GM13976 (cell line): Measurements from ENCODE around the gene DAZAP1.

Experiments
- DNase-seq: peaks from one replicate; pipeline ENCODE4 v3.0.0; 2012; ENCODE audit warnings: low spot score
- in situ Hi-C: fragments of 300-500 bp; cut with MboI; formaldehyde crosslinking; loops from one replicate; pipeline ENCODE4 v1.12.0; 2022; ENCODE audit warnings: low sequenced_read_pairs, mixed read lengths, inconsistent platforms; ENCODE audit not compliant: unreplicated experiment
- TF ChIP-seq, protein P1 (sequence below): IDR thresholded peaks from 2 replicates; pipeline ENCODE4 v1.5.1; 2012; ENCODE audit warnings: borderline replicate concordance, mild to moderate bottlenecking; ENCODE audit not compliant: insufficient read depth; ENCODE audit errors: extremely low read depth, missing control alignments, control extremely low read depth

DAZAP1 gene

DNA sequence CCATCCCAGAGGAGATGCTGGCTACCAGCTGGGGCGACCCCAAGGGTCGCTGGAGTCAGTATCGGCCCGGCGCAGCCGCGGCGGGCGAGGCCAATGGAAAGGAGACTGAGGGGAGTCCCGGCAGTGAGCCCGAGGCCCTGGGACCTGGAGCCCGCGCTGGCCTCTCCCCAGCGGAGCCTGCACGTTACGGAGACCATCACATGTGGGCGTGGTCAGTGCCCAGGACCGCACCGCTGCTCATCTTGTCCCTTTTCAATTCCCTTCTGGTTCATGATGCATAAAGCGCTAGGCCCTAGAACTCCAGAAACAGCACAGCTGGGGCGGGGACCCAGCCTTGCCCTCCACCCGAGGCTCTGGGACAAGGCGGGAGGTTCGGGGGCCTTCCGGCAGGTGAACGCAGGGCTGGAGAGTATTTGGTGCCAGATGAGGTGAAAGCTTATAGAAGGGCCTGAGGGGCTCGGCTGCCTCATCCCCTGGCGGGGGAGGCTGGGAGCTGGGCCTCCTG lies 63.7 kb downstream of the DAZAP1 start:
- in situ Hi-C loops = no loop called here
- TF ChIP-seq, protein P1, sequence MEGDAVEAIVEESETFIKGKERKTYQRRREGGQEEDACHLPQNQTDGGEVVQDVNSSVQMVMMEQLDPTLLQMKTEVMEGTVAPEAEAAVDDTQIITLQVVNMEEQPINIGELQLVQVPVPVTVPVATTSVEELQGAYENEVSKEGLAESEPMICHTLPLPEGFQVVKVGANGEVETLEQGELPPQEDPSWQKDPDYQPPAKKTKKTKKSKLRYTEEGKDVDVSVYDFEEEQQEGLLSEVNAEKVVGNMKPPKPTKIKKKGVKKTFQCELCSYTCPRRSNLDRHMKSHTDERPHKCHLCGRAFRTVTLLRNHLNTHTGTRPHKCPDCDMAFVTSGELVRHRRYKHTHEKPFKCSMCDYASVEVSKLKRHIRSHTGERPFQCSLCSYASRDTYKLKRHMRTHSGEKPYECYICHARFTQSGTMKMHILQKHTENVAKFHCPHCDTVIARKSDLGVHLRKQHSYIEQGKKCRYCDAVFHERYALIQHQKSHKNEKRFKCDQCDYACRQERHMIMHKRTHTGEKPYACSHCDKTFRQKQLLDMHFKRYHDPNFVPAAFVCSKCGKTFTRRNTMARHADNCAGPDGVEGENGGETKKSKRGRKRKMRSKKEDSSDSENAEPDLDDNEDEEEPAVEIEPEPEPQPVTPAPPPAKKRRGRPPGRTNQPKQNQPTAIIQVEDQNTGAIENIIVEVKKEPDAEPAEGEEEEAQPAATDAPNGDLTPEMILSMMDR = no peak
- DNase-seq = no peak

DNA sequence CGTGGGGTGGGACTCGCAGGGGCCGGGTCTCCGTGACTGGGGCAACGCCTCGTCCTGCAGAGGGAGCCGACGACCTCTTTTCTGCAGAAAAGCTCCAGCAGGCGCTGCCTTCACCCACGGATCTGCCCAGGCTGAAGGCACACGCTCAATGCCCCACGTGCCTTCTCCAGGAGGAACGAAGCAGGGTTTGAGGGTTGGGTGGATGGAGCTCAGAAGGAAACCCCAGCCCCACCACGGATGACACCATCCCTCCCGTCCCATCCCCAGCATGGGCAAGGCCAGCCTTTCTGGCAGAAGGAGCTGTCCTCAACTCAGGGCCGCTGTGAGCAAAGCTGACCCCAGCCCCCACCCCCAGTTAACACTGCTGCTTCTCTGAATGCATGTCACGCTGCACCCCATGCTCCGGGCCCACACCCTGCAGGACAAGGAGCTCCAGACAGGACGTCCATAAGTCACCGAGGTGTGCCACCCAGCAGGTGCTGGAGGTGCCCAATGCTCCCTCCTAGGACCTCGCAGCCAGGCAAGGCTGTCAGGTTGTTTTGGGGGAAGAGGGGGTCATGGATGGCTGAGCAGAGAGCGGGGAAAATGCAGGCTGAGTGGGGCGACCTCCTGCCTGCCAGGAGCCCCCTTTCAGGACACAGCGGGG lies 64.3 kb downstream of the DAZAP1 start:
- in situ Hi-C loops = no loop called here
- no peak for DNase-seq
- TF ChIP-seq, protein P1 = no peak

DNA sequence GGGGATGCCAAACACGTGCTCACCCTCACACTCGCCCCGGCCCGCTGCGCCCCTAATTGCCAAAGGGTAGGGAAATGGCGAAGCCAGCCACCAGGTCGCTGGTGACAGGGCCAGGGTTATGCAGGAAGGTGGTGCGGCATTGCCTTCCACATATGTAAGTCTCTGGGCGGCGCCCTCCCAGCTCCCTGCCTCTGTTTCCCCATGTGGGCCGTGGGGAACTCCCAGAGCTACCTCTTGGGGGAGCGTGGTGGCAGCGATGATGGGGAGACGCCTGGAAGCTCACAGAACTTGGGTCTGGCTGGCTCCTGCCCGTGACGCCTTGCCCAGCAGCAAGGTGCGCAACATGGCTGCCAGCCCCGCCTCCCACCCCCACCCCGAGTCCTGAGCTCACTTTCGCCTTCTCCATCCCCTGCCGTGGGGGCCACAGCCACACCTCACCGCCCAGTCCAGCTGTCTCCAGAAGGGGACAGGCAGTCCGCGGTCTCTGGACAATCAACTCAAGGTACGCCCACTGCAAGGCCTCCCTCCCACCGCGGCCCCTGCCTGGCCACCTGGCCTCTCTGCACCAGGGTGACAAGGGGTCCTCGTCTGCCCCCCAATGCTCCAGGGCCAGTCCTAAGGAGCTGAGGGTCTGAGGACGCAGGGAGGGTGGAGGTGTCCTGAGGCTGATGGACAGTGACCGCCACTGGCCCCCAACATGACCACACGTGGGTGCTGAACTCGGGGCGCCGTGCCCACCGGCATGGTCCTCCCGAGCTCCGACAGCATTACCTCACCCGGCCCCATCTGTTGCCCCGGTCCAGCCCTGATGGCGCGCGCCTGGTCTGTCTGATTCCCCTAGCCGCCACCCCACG lies 65.1 kb downstream of the DAZAP1 start:
- in situ Hi-C loops = no loop called here
- no peak for DNase-seq
- TF ChIP-seq, protein P1 = no peak

DNA sequence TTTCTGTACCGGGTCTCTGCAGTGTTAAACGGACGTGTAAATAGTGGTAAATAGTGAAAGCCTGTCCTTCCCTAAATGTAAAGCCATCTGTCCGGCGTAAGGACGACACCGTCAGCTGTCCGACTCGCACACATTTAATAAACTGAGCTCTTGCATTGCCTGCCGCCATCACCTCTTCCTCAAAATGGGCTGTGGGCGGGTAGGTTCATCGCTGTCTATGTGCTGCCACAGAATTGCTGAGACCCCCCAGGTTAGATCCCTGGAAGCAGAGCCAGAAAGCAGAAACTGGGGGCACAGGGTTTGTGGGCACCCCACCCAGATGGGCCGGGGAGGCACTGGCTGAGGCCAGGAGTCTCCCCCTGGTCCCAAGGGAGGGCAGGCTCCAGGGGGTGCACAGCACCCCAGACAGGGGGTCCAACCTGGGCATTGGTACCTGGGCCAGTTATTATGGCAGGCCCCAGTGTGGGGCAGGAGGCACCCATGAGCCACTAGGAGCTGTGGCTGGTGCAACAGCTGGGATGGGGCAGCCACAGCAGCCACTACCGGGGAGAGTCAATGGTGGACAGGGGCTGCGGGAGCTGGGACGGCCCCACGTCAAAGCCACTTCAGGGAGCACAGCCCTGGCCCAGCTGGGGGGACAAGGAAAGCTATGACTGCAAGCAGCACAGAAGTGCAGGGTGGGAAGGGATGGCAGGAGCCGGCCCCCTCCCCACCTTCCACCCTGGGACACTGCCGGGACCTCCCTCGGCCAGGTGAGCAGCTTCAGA lies 65.9 kb downstream of the DAZAP1 start:
- DNase-seq = no peak
- TF ChIP-seq, protein P1 = no peak
- in situ Hi-C loops = no loop called here

DNA sequence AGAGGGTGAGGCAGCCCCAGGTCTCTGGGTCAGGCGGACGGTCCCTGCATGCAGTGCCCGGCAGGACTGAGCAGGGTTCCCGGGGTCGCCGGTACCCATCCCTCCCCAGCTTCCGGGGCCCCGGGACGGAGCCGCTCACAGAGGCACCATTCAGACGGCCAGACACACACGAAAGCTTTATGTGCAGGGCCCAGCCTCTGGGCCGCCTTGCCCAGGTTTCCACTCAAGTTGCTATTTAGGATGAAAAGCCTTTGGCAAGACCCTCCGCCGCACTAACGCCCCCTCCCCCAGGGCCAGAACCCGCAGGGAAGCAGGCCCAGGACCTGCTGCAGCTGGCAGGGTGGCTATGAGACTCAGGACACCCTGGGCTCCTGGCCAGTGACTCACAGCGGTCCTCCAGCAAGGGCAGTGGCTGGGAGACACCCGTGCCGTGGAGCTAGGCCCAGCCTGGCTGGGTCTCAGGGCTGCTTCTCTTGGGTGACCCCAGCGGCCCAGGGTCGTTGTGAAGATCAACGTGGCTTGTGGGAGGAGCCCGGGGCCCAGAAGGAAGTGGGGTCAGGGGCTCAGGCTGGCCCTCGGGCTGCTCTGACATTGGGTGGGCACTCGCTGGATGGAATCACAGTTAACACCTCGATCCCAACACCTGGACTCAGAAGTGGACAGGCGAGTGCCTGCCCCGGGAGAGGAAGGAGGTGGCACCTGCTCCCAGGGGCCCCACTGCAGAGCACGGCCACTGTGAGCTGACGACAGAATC lies 66.8 kb downstream of the DAZAP1 start:
- in situ Hi-C loops = no loop called here
- no peak for DNase-seq
- TF ChIP-seq, protein P1 = no peak
